OCI-LY3 (cell line): ENCODE results near the gene ARHGEF6.

Experiments used
- H2AFZ ChIP-seq: fragments of 200-600, 300-600 bp; shearing (Covaris generic); 2 replicates; pipeline ENCODE4 v1.6.0; 2014; ENCODE audit warnings: antibody characterized with exemption, low read depth, low read length
- H3K27ac ChIP-seq: fragments of 200-600, 300-600 bp; sonication (generic); 2 replicates; pipeline ENCODE4 v1.5.1; 2014; ENCODE audit warnings: mild to moderate bottlenecking, low read length, moderate library complexity, mixed read lengths
- H3K27me3 ChIP-seq: fragments of 200-600, 300-600 bp; sonication (generic); 2 replicates; pipeline ENCODE4 v1.6.1; 2014; ENCODE audit warnings: low read depth, low read length, mixed read lengths
- H3K36me3 ChIP-seq: fragments of 200-600, 300-600 bp; sonication (generic); replicated peaks from 2 replicates; pipeline ENCODE3; 2014; ENCODE audit warnings: low read depth, low read length, mixed read lengths
- H3K4me1 ChIP-seq: fragments of 300-600, 200-600 bp; sonication (generic); 2 replicates; pipeline ENCODE4 v1.6.1; 2014; ENCODE audit warnings: low read length, mixed read lengths
- H3K4me2 ChIP-seq: fragments of 200-600, 300-600 bp; sonication (generic); 2 replicates; pipeline ENCODE4 v1.6.1; 2014; ENCODE audit warnings: low read length, mixed read lengths
- H3K4me3 ChIP-seq: fragments of 300-600, 200-600 bp; sonication (generic); 2 replicates; pipeline ENCODE4 v1.5.1; 2014; ENCODE audit warnings: antibody characterized with exemption, mild to moderate bottlenecking, low read length, moderate library complexity
- H3K79me2 ChIP-seq: fragments of 300-600, 200-600 bp; shearing (Covaris generic); 2 replicates; pipeline ENCODE4 v1.6.1; 2014; ENCODE audit warnings: mild to moderate bottlenecking, low read length, mixed read lengths
- H3K9ac ChIP-seq: fragments of 300-600, 200-600 bp; shearing (Covaris generic); 2 replicates; pipeline ENCODE4 v1.6.0; 2014; ENCODE audit warnings: mild to moderate bottlenecking, low read length, moderate library complexity
- H3K9me3 ChIP-seq: fragments of 200-600, 300-600 bp; shearing (Covaris generic); 2 replicates; pipeline ENCODE4 v1.6.1; 2014; ENCODE audit warnings: low read length, mixed read lengths; ENCODE audit not compliant: insufficient read depth
- H4K20me1 ChIP-seq: fragments of 200-600, 300-600 bp; sonication (generic); 2 replicates; pipeline ENCODE4 v1.6.1; 2016; ENCODE audit warnings: low read length, mixed read lengths; ENCODE audit not compliant: insufficient read depth
- EZH2phosphoT487 ChIP-seq: fragments of 200-600 bp; shearing (Covaris generic); IDR thresholded peaks from 2 replicates; pipeline ENCODE4 v1.6.1; 2018; ENCODE audit warnings: antibody characterized with exemption, mixed run types, low read depth
- TF ChIP-seq, protein P1 (sequence below): fragments of 200-600, 300-600 bp; sonication (generic); IDR thresholded peaks from 2 replicates; pipeline ENCODE4 v1.5.1; 2014; ENCODE audit warnings: antibody characterized with exemption, low read length, low read depth

ARHGEF6 gene

DNA sequence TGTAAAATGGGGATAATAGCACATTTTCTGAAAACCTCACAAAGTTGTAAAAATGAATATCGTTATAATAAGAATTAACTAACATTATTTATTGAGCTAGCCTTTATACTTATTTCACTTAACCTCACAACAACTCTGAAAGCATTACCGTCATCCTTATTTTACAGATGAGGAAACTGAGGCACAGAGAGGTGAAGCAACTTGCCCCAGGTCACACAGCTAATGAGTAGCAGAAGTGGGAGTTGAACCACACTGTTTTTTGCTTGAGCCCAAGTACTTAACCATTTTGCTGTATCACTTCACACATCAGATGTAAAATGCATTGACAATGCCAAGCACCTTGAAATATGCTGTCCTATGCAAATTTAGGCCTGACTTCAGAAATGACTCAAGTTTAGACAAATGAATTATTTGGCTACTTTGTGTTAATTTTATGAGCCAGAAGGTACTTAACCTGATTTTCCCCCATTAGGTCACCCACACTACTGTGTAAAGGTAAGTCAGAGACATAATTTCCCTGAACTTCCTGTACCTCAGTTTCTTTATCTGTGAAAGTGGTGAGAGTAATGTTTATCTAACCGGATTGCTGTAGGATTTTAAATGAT, 109.6 kb downstream of the ARHGEF6 start:
- H3K36me3 ChIP-seq, result peaks cover 6% of the 10 kb centered on the region
- no peak for TF ChIP-seq EZH2phosphoT487
- TF ChIP-seq, protein P1, sequence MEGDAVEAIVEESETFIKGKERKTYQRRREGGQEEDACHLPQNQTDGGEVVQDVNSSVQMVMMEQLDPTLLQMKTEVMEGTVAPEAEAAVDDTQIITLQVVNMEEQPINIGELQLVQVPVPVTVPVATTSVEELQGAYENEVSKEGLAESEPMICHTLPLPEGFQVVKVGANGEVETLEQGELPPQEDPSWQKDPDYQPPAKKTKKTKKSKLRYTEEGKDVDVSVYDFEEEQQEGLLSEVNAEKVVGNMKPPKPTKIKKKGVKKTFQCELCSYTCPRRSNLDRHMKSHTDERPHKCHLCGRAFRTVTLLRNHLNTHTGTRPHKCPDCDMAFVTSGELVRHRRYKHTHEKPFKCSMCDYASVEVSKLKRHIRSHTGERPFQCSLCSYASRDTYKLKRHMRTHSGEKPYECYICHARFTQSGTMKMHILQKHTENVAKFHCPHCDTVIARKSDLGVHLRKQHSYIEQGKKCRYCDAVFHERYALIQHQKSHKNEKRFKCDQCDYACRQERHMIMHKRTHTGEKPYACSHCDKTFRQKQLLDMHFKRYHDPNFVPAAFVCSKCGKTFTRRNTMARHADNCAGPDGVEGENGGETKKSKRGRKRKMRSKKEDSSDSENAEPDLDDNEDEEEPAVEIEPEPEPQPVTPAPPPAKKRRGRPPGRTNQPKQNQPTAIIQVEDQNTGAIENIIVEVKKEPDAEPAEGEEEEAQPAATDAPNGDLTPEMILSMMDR, result no peak
- H3K9ac ChIP-seq, result peak overlapping the region; percentile 46; the same call in 1 of the 2 replicates

DNA sequence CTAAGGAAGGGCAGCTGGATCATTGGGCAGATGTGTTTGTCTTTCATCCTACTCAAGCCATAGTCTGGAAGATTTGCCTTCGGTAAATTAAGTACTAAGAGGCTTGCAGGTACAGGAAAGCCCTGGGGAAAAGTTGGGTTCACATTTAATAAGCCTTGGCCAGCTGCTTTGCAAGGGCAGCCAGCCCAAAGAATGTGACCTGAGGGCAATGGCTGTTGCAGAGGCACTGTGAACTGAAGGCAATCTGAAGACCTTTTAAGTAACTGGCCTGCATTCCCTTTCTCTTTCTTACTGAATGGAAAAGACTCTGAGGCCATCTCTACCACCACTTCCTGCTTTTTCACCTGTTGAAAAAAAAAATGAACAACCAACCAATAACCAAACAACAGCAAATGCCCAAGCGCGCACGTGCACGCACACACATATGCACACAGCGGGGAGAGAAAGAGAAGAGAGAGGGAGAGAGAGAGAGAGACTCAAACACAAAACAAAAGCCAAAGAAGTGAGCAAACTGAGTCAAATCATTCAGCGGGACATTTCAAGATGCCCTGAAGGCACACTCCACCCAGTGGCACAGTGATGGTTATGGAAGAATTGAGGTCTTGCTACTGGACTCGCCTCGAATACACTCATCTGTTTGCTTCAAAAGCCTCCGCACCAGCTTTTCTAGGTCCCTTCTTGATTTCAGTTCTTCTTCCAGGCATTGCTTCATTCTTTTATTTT, 113.1 kb downstream of the ARHGEF6 start:
- Histone ChIP-seq H4K20me1 (no peaks in the 10 kb centered on the region), H3K79me2 (no peaks in the 10 kb centered on the region), H3K36me3 (peaks cover 20% of the 10 kb centered on the region), H3K27ac (no peak overlapping the region), H3K4me2 (no peak overlapping the region), H3K9me3 (peaks cover 13% of the 10 kb centered on the region; the same call in 1 of the 2 replicates), H3K27me3 (no peaks in the 10 kb centered on the region), H3K4me3 (no peak overlapping the region), H2AFZ (no peak overlapping the region), H3K4me1 (peaks cover 39% of the 10 kb centered on the region), H3K9ac (no peak overlapping the region)
- TF ChIP-seq, protein P1, result no peak
- TF ChIP-seq EZH2phosphoT487, result no peak

More for the DNA sequence above, 109.6 kb downstream of the ARHGEF6 start:
- Histone ChIP-seq H2AFZ (no peak overlapping the region), H3K4me2 (peak overlapping the region; percentile 68), H3K79me2 (no peaks in the 10 kb centered on the region), H3K27me3 (no peaks in the 10 kb centered on the region), H3K9me3 (no peaks in the 10 kb centered on the region), H3K4me1 (peaks cover 52% of the 10 kb centered on the region), H3K4me3 (peak overlapping the region; percentile 37; the same call in 1 of the 2 replicates), H3K27ac (peak overlapping the region; percentile 85), H4K20me1 (no peaks in the 10 kb centered on the region)

DNA sequence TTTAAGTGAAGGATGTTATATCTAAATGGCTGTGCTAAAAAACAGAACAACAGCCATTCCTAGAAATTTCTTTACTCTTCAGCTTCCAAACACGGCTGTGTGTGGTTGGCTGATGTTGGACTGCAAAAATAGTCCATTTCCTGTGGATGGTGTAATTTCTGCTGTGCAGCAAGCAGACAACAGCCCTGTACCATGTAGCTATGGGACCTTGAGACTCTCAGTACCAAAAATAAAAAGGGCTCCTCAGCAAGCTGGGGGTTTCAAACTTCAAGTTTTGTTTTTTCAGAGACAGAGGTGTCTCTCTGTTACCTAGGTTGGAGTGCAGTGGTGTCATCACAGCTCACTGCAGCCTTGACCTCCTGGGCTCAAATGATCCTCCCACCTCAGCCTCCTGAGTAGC, 114.6 kb downstream of the ARHGEF6 start:
- no peak overlapping the region for H3K27ac ChIP-seq
- H3K27me3 ChIP-seq, result no peaks in the 10 kb centered on the region
- TF ChIP-seq, protein P1, result no peak
- TF ChIP-seq EZH2phosphoT487, result no peak
- no peak overlapping the region for H3K9ac ChIP-seq
- no peak overlapping the region for H3K4me2 ChIP-seq
- H3K79me2 ChIP-seq, result no peaks in the 10 kb centered on the region
- H3K4me1 ChIP-seq, result peaks cover 24% of the 10 kb centered on the region
- no peak overlapping the region for H2AFZ ChIP-seq
- peaks cover 13% of the 10 kb centered on the region; the same call in 1 of the 2 replicates for H3K9me3 ChIP-seq
- H3K36me3 ChIP-seq, result peaks cover 20% of the 10 kb centered on the region
- no peaks in the 10 kb centered on the region for H4K20me1 ChIP-seq
- H3K4me3 ChIP-seq, result no peak overlapping the region

DNA sequence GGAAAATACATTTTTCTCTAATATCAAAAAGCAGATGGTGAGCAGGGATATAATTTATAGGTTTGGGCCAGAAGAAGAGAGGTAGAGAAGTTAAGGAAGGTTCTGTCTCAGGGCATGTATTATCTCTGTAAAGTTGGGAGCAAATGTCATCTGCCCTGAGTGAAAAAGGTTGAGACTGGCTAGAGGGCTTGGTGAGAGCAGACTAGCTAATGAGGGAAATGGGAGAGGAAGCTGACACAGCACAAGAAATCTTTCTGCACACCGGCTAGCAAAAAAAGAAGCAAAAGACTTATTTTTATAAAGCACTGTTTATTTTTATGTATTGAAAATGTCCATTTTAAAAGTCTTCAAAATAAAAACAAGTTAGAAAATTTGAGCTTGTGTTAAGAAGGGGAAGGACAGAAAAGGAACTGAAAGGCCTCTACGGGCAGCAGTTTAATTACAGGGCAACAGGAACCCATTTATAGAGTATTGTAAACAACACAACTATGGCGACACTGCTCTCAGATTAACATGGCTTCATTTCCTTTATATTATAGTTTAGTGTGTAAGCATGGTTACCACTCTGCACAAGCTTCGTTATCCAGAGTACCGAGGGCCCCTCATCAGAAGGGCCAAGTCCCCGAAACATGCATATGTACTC, 115.4 kb downstream of the ARHGEF6 start:
- Histone ChIP-seq H3K36me3 (peaks cover 13% of the 10 kb centered on the region), H3K4me2 (peak overlapping the region; percentile 10; the same call in 1 of the 2 replicates), H3K27me3 (no peaks in the 10 kb centered on the region), H3K27ac (peak overlapping the region; percentile 27), H3K79me2 (no peaks in the 10 kb centered on the region), H3K4me3 (no peak overlapping the region), H3K4me1 (peaks cover 17% of the 10 kb centered on the region), H2AFZ (no peak overlapping the region), H4K20me1 (no peaks in the 10 kb centered on the region), H3K9me3 (peaks cover 13% of the 10 kb centered on the region; the same call in 1 of the 2 replicates), H3K9ac (no peak overlapping the region)
- no peak for TF ChIP-seq EZH2phosphoT487
- TF ChIP-seq, protein P1, result no peak
